Gastroesophageal sphincter (tissue), 3 donors: Measurements from ENCODE around the gene IL1RL1.

Source experiments
- CTCF ChIP-seq, 4 experiments: fragments of 200-600 bp in 2 of 4; fragments of 450-650 bp in 2 of 4; sonication (generic) in 1 of 4; IDR thresholded peaks; one replicate each; pipeline ENCODE4 v1.5.1; 2017 to 2019; ENCODE audit warnings: antibody characterized with exemption in 4 of 4, mild to moderate bottlenecking in 2 of 4, moderate library complexity in 2 of 4
- POLR2A ChIP-seq, 2 donors: fragments of 450-650 bp; IDR thresholded peaks; one replicate each; pipeline ENCODE4 v1.6.1; 2017; ENCODE audit warnings: antibody characterized with exemption in 2 of 2, mild to moderate bottlenecking in 2 of 2, moderate library complexity in 1 of 2

DNA sequence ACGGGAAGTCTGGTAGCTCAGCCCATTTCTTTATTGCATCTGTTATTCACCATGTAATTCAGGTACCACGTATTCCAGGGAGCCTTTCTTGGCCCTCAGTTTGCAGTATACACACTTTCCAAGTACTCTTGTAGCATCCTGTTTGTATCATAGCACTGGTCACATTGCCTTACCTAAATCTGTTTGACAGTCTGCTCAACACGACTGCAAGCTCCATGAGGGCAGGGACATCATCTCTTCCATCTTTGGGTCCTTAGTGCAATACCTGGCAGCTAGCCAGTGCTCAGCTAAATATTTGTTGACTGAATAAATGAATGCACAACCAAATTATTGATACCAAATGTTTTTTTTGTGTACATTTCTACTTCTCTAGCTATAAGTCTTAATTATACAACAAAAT, 33.0 kb downstream of the IL1RL1 start:
- TF ChIP-seq CTCF (IDR thresholded peaks at IDR 0.05) (no peak), POLR2A (IDR thresholded peaks at IDR 0.05) (no peak)
